ENCODE data around the gene DHX9.

The DHX9 gene

GRCh38 chr1:182875889-182876288 is 36.7 kb downstream of the DHX9 start:
- TF ChIP-seq CTCF (conservative IDR thresholded peaks at IDR 0.05) = no peak
- H3K27ac ChIP-seq = no peak overlapping the region

GRCh38 chr1:182877331-182877730 is 38.2 kb downstream of the DHX9 start:
- no peak for TF ChIP-seq CTCF (conservative IDR thresholded peaks at IDR 0.05)
- H3K27ac ChIP-seq = no peak overlapping the region

- H3K27ac ChIP-seq = no peak overlapping the region
- TF ChIP-seq CTCF (conservative IDR thresholded peaks at IDR 0.05) = no peak
Measured at GRCh38 chr1:182877842-182878241, 38.7 kb downstream of the DHX9 start.

- no peak overlapping the region for H3K27ac ChIP-seq
- TF ChIP-seq CTCF (conservative IDR thresholded peaks at IDR 0.05) = no peak
Measured at GRCh38 chr1:182884872-182885271, 45.7 kb downstream of the DHX9 start.

- no peak for TF ChIP-seq CTCF (conservative IDR thresholded peaks at IDR 0.05)
Measured at GRCh38 chr1:182885591-182885990, 46.4 kb downstream of the DHX9 start.

GRCh38 chr1:182886985-182887384 is 47.8 kb downstream of the DHX9 start:
- TF ChIP-seq CTCF (conservative IDR thresholded peaks at IDR 0.05) = no peak
- H3K27ac ChIP-seq = no peak overlapping the region; the same call in 1 of the 2 replicates

More at GRCh38 chr1:182885591-182885990, 46.4 kb downstream of the DHX9 start:
- H3K27ac ChIP-seq = no peak overlapping the region

GRCh38 chr1:182888736-182889531 is 49.8 kb downstream of the DHX9 start:
- no peak overlapping the region for H3K27ac ChIP-seq
- no peak for TF ChIP-seq CTCF (conservative IDR thresholded peaks at IDR 0.05)
